CD1c-positive myeloid dendritic cell (primary cell): ENCODE measurements around the gene SEPTIN3.
"Not testable (repeated sequence)": the region's sequence is repeated elsewhere in the genome, so short reads cannot be mapped to it uniquely, and the experiment has no call there.

Experiments
- DNase-seq: peaks from one replicate; pipeline ENCODE4 v3.0.0-alpha.2; 2016; ENCODE audit errors: extremely low spot score

The SEPTIN3 gene

GRCh38 chr22:41943661-41944209, 25.5 kb upstream of the SEPTIN3 start:
- DNase-seq = peak; percentile 64

DNA sequence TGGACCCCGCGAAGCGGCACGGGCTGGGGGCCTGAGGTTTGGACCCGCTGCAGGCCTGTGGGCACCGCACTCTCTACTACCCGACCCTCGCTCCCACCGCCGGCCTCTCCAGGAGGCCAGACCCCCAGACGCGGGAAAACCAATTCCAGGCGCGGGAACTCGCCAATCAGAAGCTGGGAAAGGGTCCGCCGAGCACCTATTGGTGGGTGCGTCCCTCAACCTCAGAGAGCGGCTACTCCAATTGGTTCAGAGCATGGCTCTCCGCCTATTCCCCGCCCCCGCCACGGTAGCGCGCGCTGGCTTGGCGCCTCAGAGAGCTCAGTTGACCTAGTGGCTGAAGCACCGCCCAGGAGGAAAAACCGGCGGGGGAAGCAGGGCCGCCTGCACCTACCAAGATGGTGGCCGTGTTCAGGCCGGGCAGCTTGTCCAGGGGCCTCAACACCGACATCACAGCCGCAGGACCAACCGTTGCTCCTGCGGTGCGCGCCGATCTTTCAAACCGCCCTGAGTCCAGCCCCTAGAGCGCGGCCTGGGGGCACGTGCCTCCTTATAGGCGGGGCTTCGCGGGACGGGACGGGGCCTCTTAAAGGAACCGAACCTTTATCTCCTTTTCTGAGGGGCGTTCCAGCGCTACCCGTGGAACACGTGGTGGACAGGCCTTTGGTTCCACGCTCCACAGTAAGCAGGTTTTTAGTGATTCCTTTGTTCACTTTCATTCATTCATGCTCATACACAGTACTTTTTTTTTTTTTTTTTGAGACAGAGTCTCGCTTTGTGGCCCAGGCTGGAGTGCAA, 22.4 kb upstream of the SEPTIN3 start, which contains the start of gene CENPM:
TSS of gene CENPM (minus strand) at position 524 of the 795 bp plus-strand sequence. CDS start at position 448, 76 bp downstream.
- DNase-seq = peak; percentile 95

- no peak for DNase-seq
Observed at GRCh38 chr22:41947424-41948080, 21.7 kb upstream of the SEPTIN3 start.

DNA sequence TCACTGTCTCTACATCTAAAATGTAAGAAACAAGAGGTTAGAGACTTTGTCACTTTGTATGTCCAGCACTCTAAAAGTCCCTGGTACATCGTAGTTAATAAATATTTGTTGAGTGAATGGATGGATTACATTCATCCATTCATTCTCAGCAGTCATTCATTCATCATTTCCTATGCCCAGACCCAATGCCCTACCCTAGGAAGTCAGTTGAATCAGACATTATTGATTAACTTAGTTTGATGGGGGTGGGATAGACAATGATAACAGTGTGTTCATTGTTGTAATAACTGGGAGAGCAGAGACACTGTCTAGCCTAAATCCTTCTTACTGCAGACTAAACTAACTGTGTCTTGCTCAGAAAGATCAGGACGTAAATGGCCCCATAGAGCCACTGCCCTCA, 21.1 kb upstream of the SEPTIN3 start:
- DNase-seq = no peak

- not testable (repeated sequence) for DNase-seq
Observed at GRCh38 chr22:41948928-41949296, 20.3 kb upstream of the SEPTIN3 start.

GRCh38 chr22:41949297-41949965, 19.8 kb upstream of the SEPTIN3 start:
- DNase-seq = no peak

- DNase-seq = no peak
Observed at GRCh38 chr22:41951898-41952474, 17.3 kb upstream of the SEPTIN3 start, which contains the start of gene SMIM45. Gene SMIM45 (plus strand): TSS chr22:41952150.

GRCh38 chr22:41952713-41953112, 16.5 kb upstream of the SEPTIN3 start:
- no peak for DNase-seq

GRCh38 chr22:41957941-41958556, 11.2 kb upstream of the SEPTIN3 start:
- DNase-seq = no peak

DNA sequence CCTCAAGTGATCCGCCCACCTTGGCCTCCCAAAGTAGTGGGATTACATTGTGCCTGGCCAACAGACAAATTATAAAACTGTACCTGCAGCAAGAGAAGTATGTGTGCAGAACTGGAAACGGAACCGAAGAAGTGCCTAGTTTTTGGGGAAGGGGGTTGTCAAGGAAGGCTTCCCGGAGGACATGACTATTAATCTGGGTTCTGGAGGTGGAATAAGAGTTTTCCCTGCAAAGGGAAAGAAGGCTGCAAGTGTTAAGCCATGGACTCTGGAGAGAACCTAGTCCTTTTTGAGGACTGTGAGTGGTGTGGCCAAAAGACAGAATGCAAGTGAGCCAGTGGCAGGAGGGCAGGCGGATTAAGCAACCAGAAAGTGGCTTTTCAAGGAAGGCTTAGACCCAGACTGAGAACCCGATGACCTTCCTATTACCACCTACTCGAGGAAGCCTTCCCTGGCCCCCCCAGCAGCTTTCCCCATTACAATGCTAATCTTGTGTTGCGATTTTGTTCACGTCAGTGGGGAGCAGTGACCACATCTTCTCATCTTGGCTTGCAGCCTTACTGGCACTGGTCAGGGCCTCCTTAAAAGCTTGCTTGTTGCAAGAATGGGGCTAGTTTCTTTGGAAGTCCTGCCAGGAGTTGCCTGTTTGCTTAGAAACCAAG, 5.7 kb upstream of the SEPTIN3 start:
- DNase-seq = no peak

DNA sequence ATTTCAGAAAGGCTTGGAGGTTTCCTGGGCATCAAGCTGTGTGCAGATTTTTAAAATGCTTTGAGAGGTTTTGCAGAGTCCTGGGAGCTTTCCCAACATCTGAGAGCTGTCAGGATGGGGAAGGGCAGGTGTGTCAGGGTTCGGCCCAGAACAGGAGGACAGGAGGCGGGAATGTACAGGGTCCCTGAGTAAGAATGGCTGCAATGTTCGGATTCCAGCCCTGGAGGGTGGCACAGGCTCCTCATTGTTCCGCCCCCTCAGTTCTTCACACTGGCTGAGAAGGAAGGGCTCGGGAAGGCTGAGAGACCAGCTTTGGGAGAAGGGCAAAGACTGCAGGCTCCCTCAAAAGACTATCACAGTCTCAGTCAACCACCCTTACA, 5.1 kb upstream of the SEPTIN3 start:
- DNase-seq = no peak

DNA sequence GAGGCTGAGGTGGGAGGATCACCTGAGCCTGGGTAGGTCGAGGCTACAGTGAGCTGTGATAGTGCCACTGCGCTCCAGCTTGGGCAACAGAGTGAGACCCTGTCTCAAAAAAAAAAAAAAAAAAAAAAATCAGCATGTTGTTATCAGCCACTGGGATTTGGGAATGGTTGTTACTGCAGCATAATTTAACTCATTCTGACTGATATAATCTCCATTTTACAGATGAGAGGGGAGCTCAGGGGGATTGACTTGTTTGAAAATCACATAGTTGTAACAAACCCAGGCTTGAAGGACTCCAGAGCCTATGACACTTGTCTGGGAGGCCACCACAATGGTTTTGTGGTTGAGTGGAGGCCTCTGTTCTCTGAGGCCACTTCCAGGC, 3.0 kb upstream of the SEPTIN3 start:
- DNase-seq = no peak

- DNase-seq = peak; percentile 79
Observed at GRCh38 chr22:41966607-41967240, 2.5 kb upstream of the SEPTIN3 start.

- DNase-seq = no peak
Observed at GRCh38 chr22:41968601-41969000, 642 bp upstream of the SEPTIN3 start.

DNA sequence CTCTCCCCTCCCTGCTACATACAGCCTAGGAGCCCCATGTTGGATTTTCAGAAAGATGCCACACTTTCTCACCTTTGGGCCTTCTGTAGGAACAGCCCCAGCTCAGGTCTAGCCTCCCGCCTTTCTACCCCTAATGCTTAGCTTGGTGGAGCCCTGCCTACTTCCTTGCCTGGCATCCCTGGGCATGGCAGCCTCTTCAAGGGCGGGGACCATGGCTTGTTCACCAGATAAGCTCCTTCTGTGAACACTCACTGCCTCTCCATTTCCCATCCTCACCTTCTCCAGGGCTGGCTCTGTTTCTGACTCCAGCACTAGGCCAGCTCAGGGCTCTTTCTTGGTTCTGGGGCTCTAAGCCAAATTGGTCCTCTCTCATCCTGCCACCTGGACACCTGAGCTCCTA, 1.4 kb downstream of the SEPTIN3 start:
- no peak for DNase-seq

DNA sequence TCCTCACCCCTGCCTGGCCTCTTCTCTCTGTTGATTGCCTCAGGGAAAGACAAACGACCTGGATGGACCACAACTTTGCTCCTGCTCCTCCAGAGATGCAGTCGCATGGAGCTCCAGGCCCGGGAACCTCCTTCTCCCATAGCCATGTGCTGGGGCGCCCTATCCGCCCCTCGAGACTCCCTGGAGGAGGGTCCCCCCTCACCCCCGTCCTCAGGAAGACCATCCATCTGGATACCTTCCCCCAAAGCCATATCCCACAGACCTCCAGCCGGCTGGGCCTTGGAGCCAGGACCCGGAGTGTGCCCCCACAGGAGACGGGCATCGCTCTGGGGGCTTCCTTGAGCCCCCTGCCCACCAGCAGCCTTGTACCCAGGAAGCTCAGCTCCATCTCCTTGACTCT, 2.2 kb downstream of the SEPTIN3 start:
- DNase-seq = no peak

GRCh38 chr22:41974691-41975290, 5.5 kb downstream of the SEPTIN3 start:
- DNase-seq = no peak

- no peak for DNase-seq
Observed at GRCh38 chr22:41975299-41976069, 6.2 kb downstream of the SEPTIN3 start.
